HG03457 (cell line): ENCODE results near the gene CSAG2.
"Not testable (repeated sequence)": the region's sequence is repeated elsewhere in the genome, so short reads cannot be mapped to it uniquely, and the experiment has no call there.

ENCODE experiments used
- ATAC-seq: cut with Tn5 transposase; IDR thresholded peaks from one replicate; pipeline ENCODE4 v1.9.1; 2021; ENCODE audit warnings: moderate number of reproducible peaks; ENCODE audit not compliant: unreplicated experiment

The CSAG2 gene

GRCh38 chrX:152709173-152709572, at the start of gene CSAG2:
Gene CSAG2, minus strand, starts transcription at chrX:152709273. Its CDS starts 161 bp downstream, at chrX:152709112.
- ATAC-seq: not testable (repeated sequence)

- ATAC-seq: not testable (repeated sequence)
Measured at GRCh38 chrX:152754871-152755270, 45.8 kb upstream of the CSAG2 start.

- ATAC-seq: not testable (repeated sequence)
Measured at GRCh38 chrX:152753686-152754650, 44.9 kb upstream of the CSAG2 start, which contains the start of gene MAGEA2. Gene MAGEA2, minus strand, starts transcription at chrX:152753842. Its CDS starts 2,479 bp downstream, at chrX:152751363.

GRCh38 chrX:152738560-152738959, 29.5 kb upstream of the CSAG2 start:
- ATAC-seq: no peak

- ATAC-seq: not testable (repeated sequence)
Measured at GRCh38 chrX:152736528-152736927, 27.5 kb upstream of the CSAG2 start.

GRCh38 chrX:152735860-152736511, 26.9 kb upstream of the CSAG2 start:
- ATAC-seq: no peak

GRCh38 chrX:152735101-152735500, 26.0 kb upstream of the CSAG2 start:
- ATAC-seq: no peak

- not testable (repeated sequence) for ATAC-seq
Measured at GRCh38 chrX:152734143-152734858, 25.2 kb upstream of the CSAG2 start.

- ATAC-seq: no peak
Measured at GRCh38 chrX:152733261-152733975, 24.3 kb upstream of the CSAG2 start, which contains the start of the genes CSAG1 and MAGEA12. Gene CSAG1, minus strand, starts transcription at chrX:152733721. Its CDS starts 1,261 bp downstream, at chrX:152732460. Gene MAGEA12, plus strand, starts transcription at chrX:152733757. Its CDS starts 2,405 bp downstream, at chrX:152736162.

GRCh38 chrX:152725409-152725808, 16.3 kb upstream of the CSAG2 start:
- ATAC-seq: no peak

GRCh38 chrX:152713815-152714787, 5.0 kb upstream of the CSAG2 start, which contains the start of gene MAGEA2B:
Gene MAGEA2B, plus strand, starts transcription at chrX:152714628. Its CDS starts 2,479 bp downstream, at chrX:152717107.
- not testable (repeated sequence) for ATAC-seq

GRCh38 chrX:152713195-152713594, 4.1 kb upstream of the CSAG2 start:
- not testable (repeated sequence) for ATAC-seq

- ATAC-seq: not testable (repeated sequence)
Measured at GRCh38 chrX:152706500-152706899, 2.6 kb downstream of the CSAG2 start.

GRCh38 chrX:152700390-152700789, 8.7 kb downstream of the CSAG2 start:
- not testable (repeated sequence) for ATAC-seq

GRCh38 chrX:152697952-152698931, 10.8 kb downstream of the CSAG2 start, which contains the start of gene MAGEA3:
Gene MAGEA3, plus strand, starts transcription at chrX:152698794. Its CDS starts 2,039 bp downstream, at chrX:152700833.
- not testable (repeated sequence) for ATAC-seq

- peak; percentile 72 for ATAC-seq
Measured at GRCh38 chrX:152681012-152681411, 28.1 kb downstream of the CSAG2 start.

GRCh38 chrX:152674652-152675051, 34.4 kb downstream of the CSAG2 start:
- ATAC-seq: not testable (repeated sequence)
